WI38 (cell line): ENCODE data around the gene CENPX.

ENCODE experiments used
- H3K4me3 ChIP-seq: 2 replicates; pipeline ENCODE4 v1.5.1; 2011; ENCODE audit warnings: low read depth, mild to moderate bottlenecking, control low read depth, low read length
- TF ChIP-seq, protein P1 (sequence below): IDR thresholded peaks from 2 replicates; pipeline ENCODE4 v1.5.1; 2012; ENCODE audit warnings: low read depth, mild to moderate bottlenecking, control low read depth, low read length

Gene CENPX

DNA sequence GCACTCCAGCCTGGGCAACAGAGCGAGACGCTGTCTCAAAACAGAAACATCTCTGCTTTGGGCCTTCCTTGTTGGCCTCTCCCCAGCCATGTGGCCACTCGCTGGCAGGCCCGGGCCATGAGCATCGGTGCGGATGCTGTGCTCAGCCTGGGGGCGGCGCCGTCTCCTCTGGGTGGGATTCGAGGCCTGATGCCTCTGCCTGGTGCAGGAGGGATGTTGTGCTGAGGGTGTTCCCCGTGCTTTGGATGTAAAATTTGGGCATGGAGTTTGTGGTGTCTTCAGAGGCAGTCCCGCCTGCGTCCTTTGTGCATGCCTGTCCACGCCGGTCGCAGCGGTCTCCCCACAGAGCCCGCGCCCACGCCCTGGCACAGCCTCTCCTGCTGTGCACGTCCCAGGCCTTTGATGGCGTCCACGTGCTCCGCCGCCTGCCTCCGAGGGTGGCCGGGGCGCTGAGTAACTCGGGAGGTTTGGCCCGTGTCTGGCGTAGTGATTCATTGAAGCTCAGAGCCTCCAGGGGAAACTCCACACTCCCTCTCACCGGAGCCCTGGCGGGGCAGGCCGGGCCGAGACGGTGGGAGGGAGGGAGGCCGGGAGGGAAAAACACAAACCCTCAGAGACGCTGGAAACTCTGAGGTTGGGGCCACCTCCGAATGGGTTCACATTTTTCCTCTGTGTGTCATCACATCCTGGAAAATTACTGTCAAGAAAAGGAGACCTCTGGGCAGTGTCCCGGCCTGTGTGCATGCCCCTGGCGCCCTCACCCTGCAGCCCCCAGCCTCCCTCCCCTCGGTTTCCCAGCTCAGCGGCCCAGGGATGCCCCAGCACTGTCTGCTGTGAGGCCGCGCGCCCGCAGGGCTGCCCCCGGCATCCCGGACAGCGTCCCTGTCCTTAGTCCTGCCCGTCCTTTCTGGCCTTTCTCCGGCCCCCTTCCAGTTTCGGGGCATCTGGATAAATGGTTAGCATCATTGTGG is 19.0 kb downstream of the CENPX start:
- TF ChIP-seq, protein P1, sequence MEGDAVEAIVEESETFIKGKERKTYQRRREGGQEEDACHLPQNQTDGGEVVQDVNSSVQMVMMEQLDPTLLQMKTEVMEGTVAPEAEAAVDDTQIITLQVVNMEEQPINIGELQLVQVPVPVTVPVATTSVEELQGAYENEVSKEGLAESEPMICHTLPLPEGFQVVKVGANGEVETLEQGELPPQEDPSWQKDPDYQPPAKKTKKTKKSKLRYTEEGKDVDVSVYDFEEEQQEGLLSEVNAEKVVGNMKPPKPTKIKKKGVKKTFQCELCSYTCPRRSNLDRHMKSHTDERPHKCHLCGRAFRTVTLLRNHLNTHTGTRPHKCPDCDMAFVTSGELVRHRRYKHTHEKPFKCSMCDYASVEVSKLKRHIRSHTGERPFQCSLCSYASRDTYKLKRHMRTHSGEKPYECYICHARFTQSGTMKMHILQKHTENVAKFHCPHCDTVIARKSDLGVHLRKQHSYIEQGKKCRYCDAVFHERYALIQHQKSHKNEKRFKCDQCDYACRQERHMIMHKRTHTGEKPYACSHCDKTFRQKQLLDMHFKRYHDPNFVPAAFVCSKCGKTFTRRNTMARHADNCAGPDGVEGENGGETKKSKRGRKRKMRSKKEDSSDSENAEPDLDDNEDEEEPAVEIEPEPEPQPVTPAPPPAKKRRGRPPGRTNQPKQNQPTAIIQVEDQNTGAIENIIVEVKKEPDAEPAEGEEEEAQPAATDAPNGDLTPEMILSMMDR, result no peak
- no peak overlapping the region for H3K4me3 ChIP-seq

DNA sequence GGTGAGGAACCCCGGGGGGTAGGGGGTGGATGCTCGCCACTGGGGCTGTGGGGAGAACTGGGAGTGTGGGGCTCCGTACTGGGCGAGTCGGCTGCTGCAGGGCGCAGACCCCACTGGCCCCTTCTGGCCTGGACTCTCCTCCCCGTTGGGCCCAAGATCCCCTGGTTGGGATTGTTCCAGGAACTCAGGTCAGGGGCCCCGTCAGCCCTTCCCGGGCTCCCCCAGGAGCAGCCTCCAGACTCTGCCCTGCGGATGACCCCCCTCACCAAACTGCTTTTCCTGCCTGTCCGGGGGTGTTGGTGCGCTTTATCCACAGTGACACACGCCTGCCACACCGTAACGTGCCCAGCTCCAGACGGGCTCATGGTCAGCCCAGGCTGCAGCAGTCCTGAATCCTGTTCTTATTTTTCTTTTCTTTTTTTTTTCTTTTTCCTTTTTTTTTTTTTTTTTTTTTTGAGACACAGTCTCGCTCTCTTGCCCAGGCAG is 21.1 kb downstream of the CENPX start:
- TF ChIP-seq, protein P1, result no peak
- H3K4me3 ChIP-seq, result no peak overlapping the region

DNA sequence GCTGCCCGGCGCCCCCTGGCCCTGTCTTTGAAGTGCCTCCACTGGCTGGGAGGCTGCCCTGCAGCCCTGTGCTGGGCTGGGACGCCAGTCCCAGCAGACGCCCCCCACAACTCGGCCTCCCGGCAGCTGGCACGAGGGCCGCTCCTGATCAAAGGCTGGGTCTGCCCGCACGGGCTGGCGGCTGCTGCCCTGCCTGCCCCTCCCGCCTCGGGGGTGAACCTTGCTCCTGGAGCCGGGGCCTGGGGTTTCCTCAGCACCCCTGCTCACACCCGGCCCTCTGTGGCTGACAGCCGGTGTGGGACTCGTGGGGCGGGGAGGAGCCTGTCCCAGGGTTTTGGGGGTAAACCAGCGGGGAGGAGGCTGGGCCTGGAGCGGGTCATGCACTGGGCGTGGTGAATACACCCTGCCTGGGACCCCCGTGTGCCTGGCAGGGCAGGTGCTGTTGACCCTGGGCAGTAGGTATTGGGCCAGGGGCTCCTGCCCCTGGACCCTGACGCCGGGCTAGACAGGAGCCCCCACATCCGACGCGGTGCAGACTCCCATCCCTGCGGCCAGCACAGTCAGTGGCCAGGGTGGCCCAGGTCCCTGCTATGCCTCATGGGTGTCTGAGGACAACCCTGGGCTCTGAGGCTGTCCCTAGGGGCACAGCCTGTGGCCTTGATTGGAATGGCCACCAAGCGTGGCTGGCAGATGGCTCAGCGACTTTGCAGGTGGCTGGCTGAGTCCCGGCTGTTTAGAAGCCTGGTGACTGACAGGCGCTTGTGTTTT is 21.7 kb downstream of the CENPX start:
- TF ChIP-seq, protein P1, result no peak
- no peak overlapping the region for H3K4me3 ChIP-seq

DNA sequence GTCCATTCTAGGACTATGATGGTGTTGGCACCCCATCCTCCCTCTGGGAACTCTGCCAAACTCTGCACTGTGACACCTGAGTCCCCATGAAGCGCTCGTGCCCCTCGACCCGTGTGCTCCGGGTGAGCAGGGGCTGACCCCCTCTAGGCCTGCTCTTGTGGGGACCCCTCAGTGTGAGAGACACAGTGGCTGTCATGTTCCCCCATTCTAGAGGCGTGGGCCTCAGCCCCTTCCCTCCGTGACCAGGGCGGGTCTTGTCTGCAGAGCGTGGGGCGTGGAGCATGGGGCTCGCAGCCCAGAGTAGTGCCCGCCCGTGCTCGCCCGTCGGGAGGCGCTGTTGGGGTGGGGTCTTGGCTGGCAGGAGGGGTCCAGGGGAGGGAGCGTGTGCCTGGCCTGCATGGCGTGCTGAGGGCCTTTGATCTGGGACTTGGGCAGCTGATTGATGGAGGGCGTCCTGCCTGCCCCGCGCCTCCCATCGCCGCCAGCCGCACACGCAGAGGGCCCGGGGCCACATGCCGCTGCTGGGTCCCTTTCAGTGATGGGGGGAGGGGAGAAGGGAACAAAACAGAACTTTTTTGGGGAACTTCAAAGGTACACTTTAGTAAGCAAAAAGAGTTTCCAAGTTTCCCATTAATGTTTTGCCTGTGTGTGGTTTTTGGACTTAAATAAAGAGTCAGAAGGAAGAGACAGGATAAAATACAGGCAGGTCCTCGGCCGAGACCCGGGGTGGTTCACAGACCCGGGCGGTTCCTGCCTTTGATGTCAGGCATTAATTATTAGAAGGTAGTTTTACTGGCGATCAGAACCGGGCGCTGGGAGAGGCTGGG is 22.5 kb downstream of the CENPX start:
- H3K4me3 ChIP-seq, result no peak overlapping the region

DNA sequence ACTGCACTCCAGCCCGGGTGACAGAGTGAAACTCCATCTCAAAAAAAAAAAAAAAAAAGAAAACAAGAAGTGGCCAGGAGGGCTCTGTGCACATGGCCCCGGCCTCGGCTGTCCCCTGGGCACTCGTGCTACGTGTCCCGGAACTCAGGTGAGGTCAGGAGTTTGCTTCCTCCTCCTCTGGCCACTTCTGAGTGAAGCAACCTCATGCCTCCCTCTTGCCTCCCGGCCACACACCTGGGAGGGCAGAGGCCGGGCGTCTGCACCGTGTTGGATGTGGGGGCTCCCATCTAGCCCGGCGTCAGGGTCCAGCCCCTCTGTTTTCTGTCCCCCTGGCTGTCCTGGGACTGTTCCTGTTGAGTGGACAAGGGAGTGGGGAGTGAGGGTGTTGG is 23.1 kb downstream of the CENPX start:
- TF ChIP-seq, protein P1, result no peak
- H3K4me3 ChIP-seq, result no peak overlapping the region

More for the DNA sequence above, 22.5 kb downstream of the CENPX start:
- TF ChIP-seq, protein P1, result no peak

DNA sequence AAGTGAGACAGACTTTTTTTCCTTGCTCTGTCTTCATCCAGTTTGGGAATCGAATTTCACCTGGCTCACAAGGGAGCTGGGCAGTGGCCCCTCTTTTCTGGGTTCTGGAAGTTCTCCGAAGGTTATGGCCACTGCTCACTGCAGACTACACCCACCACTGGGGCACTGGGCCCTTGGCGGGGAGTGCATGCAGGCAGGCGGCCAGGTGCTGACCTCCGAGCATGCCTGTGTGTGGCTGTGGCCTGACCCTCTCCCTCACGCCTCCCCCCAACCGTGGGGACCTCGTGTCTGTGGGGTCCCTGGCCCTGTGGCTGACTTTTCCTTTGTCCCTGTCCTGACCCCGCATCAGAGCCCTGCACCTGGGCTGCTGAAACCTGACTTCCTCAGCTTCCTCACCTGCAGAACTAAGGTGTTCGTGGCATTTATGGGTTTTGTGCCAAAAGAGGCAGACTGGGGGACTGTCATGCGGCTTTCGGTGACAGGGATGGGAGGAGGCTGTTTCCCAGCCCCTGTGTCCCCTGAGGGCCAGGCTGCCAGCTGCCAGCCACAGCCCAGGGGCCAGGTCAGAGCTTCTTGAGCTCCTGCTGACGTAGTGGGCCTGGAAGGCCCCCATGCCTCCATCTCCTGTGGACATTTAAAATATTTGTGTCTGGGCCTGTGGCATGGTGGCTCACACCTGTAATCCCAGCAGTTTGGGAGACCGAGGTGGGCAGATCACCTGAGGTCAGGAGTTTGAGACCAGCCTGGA is 23.8 kb downstream of the CENPX start:
- TF ChIP-seq, protein P1, result no peak

More for the DNA sequence above, 23.8 kb downstream of the CENPX start:
- no peak overlapping the region for H3K4me3 ChIP-seq
